ENCODE measurements around the gene VPS16.

VPS16 gene

GRCh38 chr20:2902291-2902690 lies 61.7 kb downstream of the VPS16 start:
- no peak overlapping the region for H3K9ac ChIP-seq
- no peaks in the 10 kb centered on the region for H3K36me3 ChIP-seq (ENCODE audit: control insufficient read depth, insufficient read depth, low read length)
- no peaks in the 10 kb centered on the region for H3K27me3 ChIP-seq (ENCODE audit: control insufficient read depth, insufficient read depth, low read length)
- TF ChIP-seq, protein P1, sequence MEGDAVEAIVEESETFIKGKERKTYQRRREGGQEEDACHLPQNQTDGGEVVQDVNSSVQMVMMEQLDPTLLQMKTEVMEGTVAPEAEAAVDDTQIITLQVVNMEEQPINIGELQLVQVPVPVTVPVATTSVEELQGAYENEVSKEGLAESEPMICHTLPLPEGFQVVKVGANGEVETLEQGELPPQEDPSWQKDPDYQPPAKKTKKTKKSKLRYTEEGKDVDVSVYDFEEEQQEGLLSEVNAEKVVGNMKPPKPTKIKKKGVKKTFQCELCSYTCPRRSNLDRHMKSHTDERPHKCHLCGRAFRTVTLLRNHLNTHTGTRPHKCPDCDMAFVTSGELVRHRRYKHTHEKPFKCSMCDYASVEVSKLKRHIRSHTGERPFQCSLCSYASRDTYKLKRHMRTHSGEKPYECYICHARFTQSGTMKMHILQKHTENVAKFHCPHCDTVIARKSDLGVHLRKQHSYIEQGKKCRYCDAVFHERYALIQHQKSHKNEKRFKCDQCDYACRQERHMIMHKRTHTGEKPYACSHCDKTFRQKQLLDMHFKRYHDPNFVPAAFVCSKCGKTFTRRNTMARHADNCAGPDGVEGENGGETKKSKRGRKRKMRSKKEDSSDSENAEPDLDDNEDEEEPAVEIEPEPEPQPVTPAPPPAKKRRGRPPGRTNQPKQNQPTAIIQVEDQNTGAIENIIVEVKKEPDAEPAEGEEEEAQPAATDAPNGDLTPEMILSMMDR (IDR thresholded peaks at IDR 0.05), result no peak
- H3K4me3 ChIP-seq (ENCODE audit: low read depth, low read length), result no peak overlapping the region
- H3K27ac ChIP-seq, result no peak overlapping the region
- H2AFZ ChIP-seq, result no peak overlapping the region
- H3K79me2 ChIP-seq, result peaks cover 24% of the 10 kb centered on the region
- no peaks in the 10 kb centered on the region for H3K9me3 ChIP-seq (ENCODE audit: control insufficient read depth, low read length)
- no peak overlapping the region for H3K4me2 ChIP-seq (ENCODE audit: low read length)
- no peaks in the 10 kb centered on the region for H3K4me1 ChIP-seq

DNA sequence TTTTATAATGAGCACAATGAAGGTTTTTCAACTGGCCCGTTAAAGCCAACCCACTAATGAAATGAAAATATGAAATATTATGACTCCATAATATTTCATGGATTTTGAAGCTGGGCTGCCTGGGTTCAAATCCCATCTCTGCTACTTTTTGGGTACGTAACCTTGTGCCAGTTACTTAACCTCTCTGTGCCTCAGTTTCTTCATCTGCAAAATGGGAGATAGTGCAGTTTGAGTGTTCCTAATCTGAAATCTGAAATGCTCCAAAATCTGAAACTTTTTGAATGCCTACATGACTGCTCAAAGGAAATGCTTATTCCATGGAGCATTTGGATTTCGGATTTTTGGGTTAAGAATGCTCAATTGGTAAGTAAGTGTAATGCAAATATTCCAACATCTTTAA lies 62.3 kb downstream of the VPS16 start:
- no peak overlapping the region for H3K4me3 ChIP-seq (ENCODE audit: low read depth, low read length)
- no peaks in the 10 kb centered on the region for H3K27me3 ChIP-seq (ENCODE audit: control insufficient read depth, insufficient read depth, low read length)
- TF ChIP-seq, protein P1 (IDR thresholded peaks at IDR 0.05), result no peak
- no peak overlapping the region for H3K9ac ChIP-seq
- H3K4me1 ChIP-seq, result no peaks in the 10 kb centered on the region
- no peak overlapping the region for H3K4me2 ChIP-seq (ENCODE audit: low read length)
- peaks cover 21% of the 10 kb centered on the region for H3K79me2 ChIP-seq
- H3K9me3 ChIP-seq (ENCODE audit: control insufficient read depth, low read length), result no peaks in the 10 kb centered on the region
- no peak overlapping the region for H2AFZ ChIP-seq
- no peak overlapping the region for H3K27ac ChIP-seq
- no peaks in the 10 kb centered on the region for H3K36me3 ChIP-seq (ENCODE audit: control insufficient read depth, insufficient read depth, low read length)

- H2AFZ ChIP-seq, result no peak overlapping the region
- TF ChIP-seq, protein P1 (IDR thresholded peaks at IDR 0.05), result no peak
Observed at GRCh38 chr20:2903686-2904085, 63.1 kb downstream of the VPS16 start.

GRCh38 chr20:2907519-2907918 lies 67.0 kb downstream of the VPS16 start:
- Histone ChIP-seq H3K9ac (no peak overlapping the region), H3K79me2 (peaks cover 3% of the 10 kb centered on the region), H3K9me3 (ENCODE audit: control insufficient read depth, low read length) (no peaks in the 10 kb centered on the region), H3K27me3 (ENCODE audit: control insufficient read depth, insufficient read depth, low read length) (no peaks in the 10 kb centered on the region), H3K4me2 (ENCODE audit: low read length) (no peak overlapping the region), H3K4me1 (no peaks in the 10 kb centered on the region), H3K27ac (no peak overlapping the region), H3K4me3 (ENCODE audit: low read depth, low read length) (no peak overlapping the region), H3K36me3 (ENCODE audit: control insufficient read depth, insufficient read depth, low read length) (no peaks in the 10 kb centered on the region), H2AFZ (no peak overlapping the region)
- TF ChIP-seq, protein P1 (IDR thresholded peaks at IDR 0.05), result no peak

More at GRCh38 chr20:2903686-2904085, 63.1 kb downstream of the VPS16 start:
- no peaks in the 10 kb centered on the region for H3K36me3 ChIP-seq (ENCODE audit: control insufficient read depth, insufficient read depth, low read length)
- H3K4me2 ChIP-seq (ENCODE audit: low read length), result no peak overlapping the region
- H3K4me1 ChIP-seq, result no peaks in the 10 kb centered on the region
- no peaks in the 10 kb centered on the region for H3K9me3 ChIP-seq (ENCODE audit: control insufficient read depth, low read length)
- peaks cover 12% of the 10 kb centered on the region for H3K79me2 ChIP-seq
- no peaks in the 10 kb centered on the region for H3K27me3 ChIP-seq (ENCODE audit: control insufficient read depth, insufficient read depth, low read length)
- H3K27ac ChIP-seq, result no peak overlapping the region
- no peak overlapping the region for H3K4me3 ChIP-seq (ENCODE audit: low read depth, low read length)
- H3K9ac ChIP-seq, result no peak overlapping the region

DNA sequence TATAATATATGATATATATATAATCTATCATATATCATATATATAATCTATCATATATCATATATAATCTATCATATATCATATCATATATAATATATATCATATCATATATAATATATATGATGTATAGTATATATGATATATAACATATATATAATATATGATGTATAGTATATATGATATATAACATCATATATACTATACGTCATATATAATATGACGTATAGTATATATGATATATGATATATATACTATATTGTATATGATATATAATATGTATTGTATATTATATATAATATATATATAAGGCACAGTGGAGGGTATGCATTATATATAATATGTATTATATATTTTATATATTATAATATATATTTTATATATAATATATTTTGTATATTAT lies 69.4 kb downstream of the VPS16 start:
- TF ChIP-seq, protein P1 (IDR thresholded peaks at IDR 0.05), result no peak
- Histone ChIP-seq H3K9ac (no peak overlapping the region), H3K4me3 (ENCODE audit: low read depth, low read length) (no peak overlapping the region), H3K79me2 (peaks cover 9% of the 10 kb centered on the region), H3K27ac (no peak overlapping the region), H3K27me3 (ENCODE audit: control insufficient read depth, insufficient read depth, low read length) (no peaks in the 10 kb centered on the region), H2AFZ (no peak overlapping the region), H3K4me2 (ENCODE audit: low read length) (no peak overlapping the region), H3K4me1 (no peaks in the 10 kb centered on the region), H3K9me3 (ENCODE audit: control insufficient read depth, low read length) (no peaks in the 10 kb centered on the region), H3K36me3 (ENCODE audit: control insufficient read depth, insufficient read depth, low read length) (no peaks in the 10 kb centered on the region)

All from parathyroid adenoma (tissue), 2 donors.